Myocyte (in vitro differentiated cells): ENCODE measurements around the gene CCDC80. TPM values are rescaled to one million over a fixed set of nuclear protein-coding genes. Genes with fewer than 3 reads are reported as not detected.

ENCODE experiments used
- total RNA-seq: library from RNA; depleted of rRNA; stranded (reverse); fragments of >200 nt; gene quantifications from 2 replicates; pipeline ENCODE4 v1.2.3, GENCODE V29; 2014

CCDC80 gene
- total RNA-seq, 1 donor from 2014 or later: 77.2 TPM

Other genes with a start within 250 kb of the CCDC80 start
- not detected in 2 replicates for gene BTLA, start 141.7 kb downstream of the CCDC80 start, total RNA-seq
- gene ATG3, start 79.2 kb downstream of the CCDC80 start, total RNA-seq: 47.8 and 51.0 TPM in 2 replicates
- 32.8 and 47.1 TPM in 2 replicates for gene SLC35A5, start 79.1 kb downstream of the CCDC80 start, total RNA-seq
- not detected in 2 replicates for gene CD200R1L, start 205.7 kb upstream of the CCDC80 start, total RNA-seq